Measurements from ENCODE around the gene OR5K2. TPM values are rescaled to one million over a fixed set of nuclear protein-coding genes. Genes with fewer than 3 reads are reported as not detected.

OR5K2 gene
- total and polyA plus RNA-seq, 7 donors = not detected

GRCh38 chr3:98508582-98508981 lies 11.1 kb downstream of the OR5K2 start:
- Histone ChIP-seq H3K4me1 (no peaks in the 10 kb centered on the region), H3K9me3 (no peaks in the 10 kb centered on the region), H3K4me3 (no peak overlapping the region), H3K27me3 (no peaks in the 10 kb centered on the region), H3K36me3 (peaks cover 0 to 23% (median 0%) of the 10 kb centered on the region in 4 donors), H3K27ac (no peak overlapping the region)
- WGBS, 2 donors = 92 to 95% methylated on average over 2 of the region's 2 CpGs
- TF ChIP-seq POLR2A (IDR thresholded peaks at IDR 0.05) (no peak), POLR2AphosphoS5 (IDR thresholded peaks at IDR 0.05) (no peak), EP300 (IDR thresholded peaks at IDR 0.05) (no peak)
- TF ChIP-seq, protein P1, sequence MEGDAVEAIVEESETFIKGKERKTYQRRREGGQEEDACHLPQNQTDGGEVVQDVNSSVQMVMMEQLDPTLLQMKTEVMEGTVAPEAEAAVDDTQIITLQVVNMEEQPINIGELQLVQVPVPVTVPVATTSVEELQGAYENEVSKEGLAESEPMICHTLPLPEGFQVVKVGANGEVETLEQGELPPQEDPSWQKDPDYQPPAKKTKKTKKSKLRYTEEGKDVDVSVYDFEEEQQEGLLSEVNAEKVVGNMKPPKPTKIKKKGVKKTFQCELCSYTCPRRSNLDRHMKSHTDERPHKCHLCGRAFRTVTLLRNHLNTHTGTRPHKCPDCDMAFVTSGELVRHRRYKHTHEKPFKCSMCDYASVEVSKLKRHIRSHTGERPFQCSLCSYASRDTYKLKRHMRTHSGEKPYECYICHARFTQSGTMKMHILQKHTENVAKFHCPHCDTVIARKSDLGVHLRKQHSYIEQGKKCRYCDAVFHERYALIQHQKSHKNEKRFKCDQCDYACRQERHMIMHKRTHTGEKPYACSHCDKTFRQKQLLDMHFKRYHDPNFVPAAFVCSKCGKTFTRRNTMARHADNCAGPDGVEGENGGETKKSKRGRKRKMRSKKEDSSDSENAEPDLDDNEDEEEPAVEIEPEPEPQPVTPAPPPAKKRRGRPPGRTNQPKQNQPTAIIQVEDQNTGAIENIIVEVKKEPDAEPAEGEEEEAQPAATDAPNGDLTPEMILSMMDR (IDR thresholded peaks at IDR 0.05) = no peak
- intact Hi-C loops (cut with DNase I) = no loop called here
- DNase-seq = no peak

DNA sequence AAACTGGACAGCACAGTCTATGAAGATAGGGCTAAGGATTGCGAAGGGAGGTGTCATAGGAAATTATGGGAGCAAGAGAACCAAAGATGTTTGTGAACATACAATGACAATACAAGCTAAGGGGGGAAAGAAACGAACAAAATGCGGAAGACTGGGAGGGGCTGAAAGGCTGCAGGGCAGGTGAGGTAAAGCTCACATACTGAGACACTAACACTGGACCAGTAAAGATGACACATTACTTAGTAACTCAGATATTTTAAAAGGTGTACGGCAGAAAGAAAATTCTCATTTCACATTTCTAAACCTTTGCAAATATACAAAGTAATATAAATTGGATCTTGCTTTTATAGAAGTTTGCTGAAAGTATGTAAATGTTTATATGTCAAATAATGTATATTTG lies 15.1 kb downstream of the OR5K2 start:
- no peak overlapping the region for H3K4me3 ChIP-seq
- H3K36me3 ChIP-seq = peaks cover 0 to 53% (median 8%) of the 10 kb centered on the region in 4 donors
- no peaks in the 10 kb centered on the region for H3K4me1 ChIP-seq
- no peaks in the 10 kb centered on the region for H3K27me3 ChIP-seq
- WGBS, 2 donors = 92 to 93% methylated on average over 4 of the region's 4 CpGs
- no peak overlapping the region for H3K27ac ChIP-seq
- no peaks in the 10 kb centered on the region for H3K9me3 ChIP-seq
- DNase-seq = no peak
- intact Hi-C loops (cut with DNase I) = no loop called here
- TF ChIP-seq, protein P1 (IDR thresholded peaks at IDR 0.05) = no peak
- TF ChIP-seq EP300 (IDR thresholded peaks at IDR 0.05) (no peak), POLR2AphosphoS5 (IDR thresholded peaks at IDR 0.05) (no peak), POLR2A (IDR thresholded peaks at IDR 0.05) (no peak)

GRCh38 chr3:98513091-98513511 lies 15.6 kb downstream of the OR5K2 start:
- no peak for DNase-seq
- H3K27ac ChIP-seq = no peak overlapping the region
- H3K9me3 ChIP-seq = no peaks in the 10 kb centered on the region
- TF ChIP-seq POLR2AphosphoS5 (IDR thresholded peaks at IDR 0.05) = peak in 1 of 4 donors; percentile 17
- TF ChIP-seq, protein P1 (IDR thresholded peaks at IDR 0.05) = no peak
- no peak overlapping the region for H3K4me3 ChIP-seq
- no peaks in the 10 kb centered on the region for H3K27me3 ChIP-seq
- H3K4me1 ChIP-seq = no peaks in the 10 kb centered on the region
- WGBS, 2 donors = 75 to 77% methylated on average over 4 of the region's 4 CpGs
- intact Hi-C loops (cut with DNase I) = no loop called here
- peaks cover 0 to 59% (median 8%) of the 10 kb centered on the region in 4 donors for H3K36me3 ChIP-seq

DNA sequence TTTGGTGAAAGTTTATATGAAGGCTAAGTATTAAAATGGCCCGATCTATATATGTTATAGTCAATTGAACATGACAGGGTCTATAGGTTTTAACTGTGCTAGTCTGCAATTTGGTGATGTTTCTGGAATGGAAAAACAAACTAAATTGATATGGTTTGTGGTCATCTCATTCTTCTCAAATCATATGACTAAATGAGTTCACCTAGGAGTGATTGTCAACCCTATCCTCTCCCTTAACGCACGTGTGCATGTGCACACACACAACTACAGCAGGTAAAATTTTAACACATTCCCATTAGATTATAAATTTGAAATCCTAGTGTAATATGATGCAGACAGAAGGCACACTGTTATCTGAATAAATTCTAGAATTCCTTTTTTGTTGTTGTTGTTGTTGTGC lies 16.3 kb downstream of the OR5K2 start:
- Histone ChIP-seq H3K27ac (no peak overlapping the region), H3K4me3 (no peak overlapping the region), H3K36me3 (peaks cover 0 to 65% (median 8%) of the 10 kb centered on the region in 4 donors), H3K27me3 (no peaks in the 10 kb centered on the region), H3K9me3 (no peaks in the 10 kb centered on the region), H3K4me1 (peaks cover 0 to under 1% (median 0%) of the 10 kb centered on the region in 4 donors)
- no peak for DNase-seq
- intact Hi-C loops (cut with DNase I) = no loop called here
- TF ChIP-seq EP300 (IDR thresholded peaks at IDR 0.05) (no peak), POLR2A (IDR thresholded peaks at IDR 0.05) (no peak), POLR2AphosphoS5 (IDR thresholded peaks at IDR 0.05) (no peak)
- TF ChIP-seq, protein P1 (IDR thresholded peaks at IDR 0.05) = no peak
- 93 to 98% methylated on average over 3 of the region's 3 CpGs for WGBS, 2 donors

- no peak for DNase-seq
- H3K36me3 ChIP-seq = peaks cover 0 to 70% (median 10%) of the 10 kb centered on the region in 4 donors
- intact Hi-C loops (cut with DNase I) = no loop called here
- H3K4me3 ChIP-seq = no peak overlapping the region
- no peak overlapping the region for H3K27ac ChIP-seq
- 97 to 98% methylated on average over 1 of the region's 1 CpG for whole genome bisulfite sequencing, 2 donors
- TF ChIP-seq, protein P1 (IDR thresholded peaks at IDR 0.05) = no peak
- no peaks in the 10 kb centered on the region for H3K27me3 ChIP-seq
- no peaks in the 10 kb centered on the region for H3K9me3 ChIP-seq
- H3K4me1 ChIP-seq = peaks cover 0 to 12% (median 3%) of the 10 kb centered on the region in 4 donors
Measured at GRCh38 chr3:98514948-98515347, 17.5 kb downstream of the OR5K2 start.
